GM12891 (cell line): Measurements from ENCODE around the gene ANXA2.

Experiments
- POLR2A ChIP-seq: IDR thresholded peaks from 2 replicates; pipeline ENCODE4 v1.6.1; 2011; ENCODE audit warnings: low read depth, low read length, control low read depth
- POLR2AphosphoS5 ChIP-seq: IDR thresholded peaks from 2 replicates; pipeline ENCODE4 v1.6.1; 2011; ENCODE audit warnings: low read depth, low read length, control low read depth
- POU2F2 ChIP-seq: IDR thresholded peaks from 2 replicates; pipeline ENCODE4 v1.6.1; 2011; ENCODE audit warnings: low read depth, mild to moderate bottlenecking, control low read depth, low read length, moderate library complexity
- TAF1 ChIP-seq: IDR thresholded peaks from 2 replicates; pipeline ENCODE4 v1.6.1; 2011; ENCODE audit warnings: low read depth, low read length, control low read depth

DNA sequence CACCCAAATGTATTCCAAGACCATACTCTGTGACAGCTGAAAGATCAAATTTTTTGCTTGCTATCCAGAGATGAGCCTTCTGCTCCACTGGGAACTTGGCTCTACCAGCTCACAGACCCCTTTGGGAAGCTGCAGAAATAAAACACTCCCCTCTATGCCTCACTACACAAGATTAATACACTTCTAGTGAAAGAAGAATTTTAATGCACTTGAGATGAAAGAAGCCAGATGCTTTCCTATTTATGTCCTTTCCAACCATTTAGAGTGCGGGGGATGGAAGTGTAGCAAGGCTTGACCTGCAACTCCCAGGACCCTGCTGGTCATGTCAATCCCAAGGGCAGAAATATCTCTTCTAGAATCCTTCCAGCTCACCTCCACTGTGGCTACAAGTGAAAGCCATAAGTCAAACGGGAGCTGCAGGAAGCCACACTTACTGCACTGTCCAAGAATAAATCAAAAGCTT is 34.7 kb downstream of the ANXA2 start:
- TF ChIP-seq POLR2AphosphoS5 (no peak), POLR2A (no peak), POU2F2 (no peak), TAF1 (no peak)
